Neural cell (in vitro differentiated cells): ENCODE measurements around the gene AFF3.

Experiments
- EZH2 ChIP-seq: fragments of 200-600, 300-800 bp; shearing (Covaris generic), sonication (generic); IDR thresholded peaks from 2 replicates; pipeline ENCODE4 v1.6.1; 2014; ENCODE audit warnings: antibody characterized with exemption, low read length, borderline replicate concordance, mild to moderate bottlenecking; ENCODE audit not compliant: insufficient read depth, poor library complexity, severe bottlenecking
- RAD21 ChIP-seq: fragments of 450-650 bp; conservative IDR thresholded peaks from 2 replicates; pipeline ENCODE4 v1.6.1; 2014; ENCODE audit warnings: antibody characterized with exemption, mild to moderate bottlenecking, moderate library complexity
- TF ChIP-seq, protein P1 (sequence below): fragments of 450-650 bp; IDR thresholded peaks from 2 replicates; pipeline ENCODE4 v1.5.1; 2014; ENCODE audit warnings: antibody characterized with exemption, mild to moderate bottlenecking, moderate library complexity; ENCODE audit not compliant: poor library complexity, severe bottlenecking

DNA sequence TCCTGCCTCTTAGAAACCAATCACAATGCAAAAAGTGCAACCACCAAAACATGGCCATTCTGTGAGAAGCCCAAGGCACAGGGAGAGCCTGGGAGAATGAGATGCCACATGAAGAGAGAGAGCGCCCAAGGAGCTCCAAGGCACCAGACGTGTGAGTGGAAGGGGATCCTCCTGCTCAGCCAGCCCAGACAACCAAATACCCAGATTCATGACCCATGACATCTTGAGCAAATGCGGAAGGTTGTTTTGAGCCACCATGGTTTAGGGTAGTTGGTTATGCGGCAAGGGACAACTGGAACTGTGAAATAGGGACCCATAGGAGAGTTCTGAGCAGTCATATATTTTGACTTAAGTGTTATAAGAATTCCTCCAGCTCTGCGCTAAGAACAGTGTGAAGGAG lies 7.0 kb downstream of the AFF3 start:
- TF ChIP-seq EZH2 (no peak), RAD21 (no peak)
- TF ChIP-seq, protein P1, sequence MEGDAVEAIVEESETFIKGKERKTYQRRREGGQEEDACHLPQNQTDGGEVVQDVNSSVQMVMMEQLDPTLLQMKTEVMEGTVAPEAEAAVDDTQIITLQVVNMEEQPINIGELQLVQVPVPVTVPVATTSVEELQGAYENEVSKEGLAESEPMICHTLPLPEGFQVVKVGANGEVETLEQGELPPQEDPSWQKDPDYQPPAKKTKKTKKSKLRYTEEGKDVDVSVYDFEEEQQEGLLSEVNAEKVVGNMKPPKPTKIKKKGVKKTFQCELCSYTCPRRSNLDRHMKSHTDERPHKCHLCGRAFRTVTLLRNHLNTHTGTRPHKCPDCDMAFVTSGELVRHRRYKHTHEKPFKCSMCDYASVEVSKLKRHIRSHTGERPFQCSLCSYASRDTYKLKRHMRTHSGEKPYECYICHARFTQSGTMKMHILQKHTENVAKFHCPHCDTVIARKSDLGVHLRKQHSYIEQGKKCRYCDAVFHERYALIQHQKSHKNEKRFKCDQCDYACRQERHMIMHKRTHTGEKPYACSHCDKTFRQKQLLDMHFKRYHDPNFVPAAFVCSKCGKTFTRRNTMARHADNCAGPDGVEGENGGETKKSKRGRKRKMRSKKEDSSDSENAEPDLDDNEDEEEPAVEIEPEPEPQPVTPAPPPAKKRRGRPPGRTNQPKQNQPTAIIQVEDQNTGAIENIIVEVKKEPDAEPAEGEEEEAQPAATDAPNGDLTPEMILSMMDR, result no peak
